Stimulated activated CD4-positive, alpha-beta T cell treated with anti-CD3 and anti-CD28 coated beads, Interleukin-12 subunit alpha, Interleukin-12 subunit beta, amount 100 ng/mL, for 4 hours (primary cell): Measurements from ENCODE around the gene SLC16A10.
"Not testable (repeated sequence)": the region's sequence is repeated elsewhere in the genome, so short reads cannot be mapped to it uniquely, and the experiment has no call there.

Experiments
- DNase-seq: peaks from one replicate; pipeline ENCODE4 v3.0.0-alpha.2; 2020

SLC16A10 gene, protein sequence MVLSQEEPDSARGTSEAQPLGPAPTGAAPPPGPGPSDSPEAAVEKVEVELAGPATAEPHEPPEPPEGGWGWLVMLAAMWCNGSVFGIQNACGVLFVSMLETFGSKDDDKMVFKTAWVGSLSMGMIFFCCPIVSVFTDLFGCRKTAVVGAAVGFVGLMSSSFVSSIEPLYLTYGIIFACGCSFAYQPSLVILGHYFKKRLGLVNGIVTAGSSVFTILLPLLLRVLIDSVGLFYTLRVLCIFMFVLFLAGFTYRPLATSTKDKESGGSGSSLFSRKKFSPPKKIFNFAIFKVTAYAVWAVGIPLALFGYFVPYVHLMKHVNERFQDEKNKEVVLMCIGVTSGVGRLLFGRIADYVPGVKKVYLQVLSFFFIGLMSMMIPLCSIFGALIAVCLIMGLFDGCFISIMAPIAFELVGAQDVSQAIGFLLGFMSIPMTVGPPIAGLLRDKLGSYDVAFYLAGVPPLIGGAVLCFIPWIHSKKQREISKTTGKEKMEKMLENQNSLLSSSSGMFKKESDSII

DNA sequence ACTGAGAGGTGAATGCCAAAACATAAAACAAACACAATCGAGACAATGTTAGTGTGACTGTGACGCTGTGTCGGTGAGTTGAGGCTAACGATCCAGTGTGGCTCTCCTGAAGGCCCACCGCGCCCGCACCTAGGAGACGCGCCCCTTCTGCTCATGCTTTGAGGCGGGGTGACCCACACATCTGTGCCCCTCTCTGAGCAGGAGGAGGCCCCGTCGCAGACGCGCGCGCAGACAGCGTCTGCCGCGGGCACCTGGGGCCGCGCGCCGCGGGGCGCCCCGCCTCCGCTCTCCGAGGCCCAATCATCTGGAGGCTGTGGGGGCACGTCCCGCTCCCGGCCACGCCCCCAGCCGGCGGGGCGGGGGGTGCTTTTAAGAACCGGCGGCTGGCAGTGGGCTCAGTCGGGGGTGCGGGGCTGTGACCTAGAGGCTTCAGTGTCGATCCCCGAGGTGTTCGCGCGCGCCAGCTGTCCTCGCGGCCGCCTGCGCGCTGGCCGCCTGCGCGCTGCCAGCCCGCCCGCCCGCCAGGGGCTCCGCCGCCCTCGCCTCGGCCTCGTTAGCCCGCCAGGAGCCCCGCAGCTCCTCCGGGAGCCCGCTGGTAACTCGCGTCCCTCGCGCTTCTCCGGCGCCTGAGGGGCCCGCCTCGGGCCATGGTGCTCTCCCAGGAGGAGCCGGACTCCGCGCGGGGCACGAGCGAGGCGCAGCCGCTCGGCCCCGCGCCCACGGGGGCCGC, at the start of gene SLC16A10:
SLC16A10 (plus strand) TSS at position 398 of the 730 bp plus-strand sequence; CDS start at position 648, 250 bp downstream.
- DNase-seq, result peak; percentile 77

DNA sequence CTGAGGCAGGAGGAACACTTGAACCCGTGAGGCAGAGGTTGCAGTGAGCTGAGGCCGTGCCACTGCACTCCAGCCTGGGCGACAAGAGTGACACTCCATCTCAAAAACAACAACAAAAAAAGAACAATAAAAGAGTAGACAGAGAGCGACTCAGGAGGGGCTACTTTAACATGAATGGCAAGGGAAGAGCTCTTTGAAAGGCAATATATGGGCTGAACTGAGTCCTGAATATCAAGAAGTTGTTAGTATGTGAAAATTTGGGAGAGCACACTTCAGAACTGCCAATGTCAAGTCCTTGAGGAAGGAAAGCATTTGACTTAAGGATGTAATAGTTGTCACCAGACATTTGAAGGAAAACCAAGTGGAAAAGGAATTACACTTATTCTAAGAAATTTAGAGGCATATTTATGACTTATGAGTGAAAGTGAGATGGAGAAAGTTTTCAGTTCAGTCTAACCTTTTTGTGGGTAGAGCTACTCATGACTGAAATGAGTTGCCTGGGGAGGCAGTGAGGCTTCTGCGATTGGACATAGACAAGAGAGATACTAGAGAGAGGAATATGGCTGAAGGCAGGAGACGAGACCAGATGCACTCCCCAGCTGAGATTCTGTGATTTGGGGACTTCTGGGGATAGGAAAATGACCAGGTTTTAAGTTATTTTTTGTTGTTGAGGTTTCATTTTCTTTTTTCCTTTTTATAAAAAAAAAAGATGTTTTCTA, 48.6 kb upstream of the SLC16A10 start:
- no peak for DNase-seq

DNA sequence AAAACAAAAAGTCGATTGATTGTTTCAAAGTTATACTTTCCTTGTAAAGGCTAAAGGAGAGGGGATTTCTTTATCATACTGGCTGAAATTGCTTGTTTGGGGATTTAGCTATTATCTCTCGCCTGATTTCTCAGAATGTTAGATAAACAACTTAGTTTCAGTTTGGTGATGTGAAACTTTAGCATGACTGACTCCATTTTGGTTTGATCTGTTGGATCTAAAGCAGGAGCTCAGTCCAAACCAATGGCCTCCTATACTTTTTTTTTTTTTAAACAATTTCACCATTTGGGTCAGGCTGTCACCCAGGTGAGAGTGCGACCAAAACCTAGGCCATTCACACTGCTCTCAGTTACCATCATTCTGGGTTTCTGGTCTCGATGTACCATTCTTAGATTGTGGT, 45.4 kb upstream of the SLC16A10 start:
- no peak for DNase-seq

DNA sequence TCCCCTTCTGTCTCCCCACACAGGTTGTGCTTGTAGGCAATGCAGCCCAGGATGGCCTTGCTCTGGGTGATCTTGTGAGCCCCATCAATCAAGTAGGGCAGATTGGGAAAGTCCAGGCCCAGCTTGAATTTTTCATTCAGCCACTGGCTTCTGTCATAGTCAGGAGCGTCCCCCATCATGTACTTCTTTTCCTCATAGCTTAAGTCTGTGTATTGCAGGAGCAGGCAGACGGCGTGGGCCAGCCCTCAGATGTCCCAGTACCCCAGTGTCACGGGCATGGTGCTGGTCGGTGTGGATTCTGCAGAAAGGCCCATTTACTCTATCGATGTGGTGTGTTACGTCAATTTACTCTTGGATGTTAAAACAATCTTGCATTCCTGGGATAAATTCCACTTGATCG, 40.1 kb upstream of the SLC16A10 start:
- no peak for DNase-seq

DNA sequence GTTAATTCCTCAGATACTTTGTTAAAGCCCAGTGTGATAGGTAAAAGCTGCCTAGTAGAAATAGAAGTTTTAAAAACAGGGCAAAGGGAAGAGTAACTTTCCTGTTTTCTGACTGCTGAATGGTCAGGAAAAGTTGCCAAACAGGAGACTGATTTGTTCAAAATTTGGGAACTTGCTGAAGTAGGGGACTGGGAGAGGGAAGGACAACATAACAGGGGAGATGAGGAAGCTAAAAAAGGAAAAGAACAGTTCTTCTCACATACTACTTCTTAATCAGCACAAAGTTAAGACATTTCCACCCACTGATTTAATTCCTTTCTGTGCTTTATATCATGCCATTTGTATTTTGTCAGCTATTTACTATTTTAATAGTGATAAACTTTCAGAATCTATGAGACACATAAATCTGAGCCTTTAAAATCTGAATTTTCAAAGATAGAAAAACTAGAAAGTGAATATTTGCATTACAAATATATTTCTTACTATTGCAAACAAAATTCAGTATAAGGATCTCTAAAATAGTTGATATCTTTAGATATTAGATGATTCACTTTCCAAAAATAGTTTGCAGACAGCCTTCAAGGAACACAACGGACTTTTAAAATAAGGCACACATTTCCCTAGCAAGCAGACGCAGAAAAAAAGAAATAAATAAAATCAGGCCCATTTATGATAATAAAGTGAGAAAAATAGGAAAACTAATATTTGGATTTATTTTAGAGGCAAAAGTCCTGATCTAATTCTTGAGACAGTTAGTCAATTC, 36.9 kb upstream of the SLC16A10 start:
- no peak for DNase-seq

DNA sequence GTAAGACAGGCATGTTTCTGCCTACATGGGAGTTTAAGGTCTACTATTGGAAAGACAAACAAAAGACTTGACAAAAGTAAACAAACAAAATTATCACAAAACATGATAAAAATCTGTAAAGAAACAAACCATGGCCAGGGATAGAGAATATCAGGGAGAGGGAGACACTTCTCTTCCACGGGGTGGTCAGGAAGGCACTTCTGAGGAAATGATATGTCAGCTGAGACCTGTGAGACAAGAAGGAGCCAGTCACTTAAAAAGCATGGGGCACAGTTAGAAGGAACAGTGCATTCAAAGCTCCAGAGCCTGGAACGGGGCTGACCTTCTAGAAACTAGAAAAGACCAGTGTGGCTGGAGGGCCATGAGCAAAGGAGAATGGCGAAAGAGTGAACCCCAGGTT, 35.1 kb upstream of the SLC16A10 start:
- no peak for DNase-seq

DNA sequence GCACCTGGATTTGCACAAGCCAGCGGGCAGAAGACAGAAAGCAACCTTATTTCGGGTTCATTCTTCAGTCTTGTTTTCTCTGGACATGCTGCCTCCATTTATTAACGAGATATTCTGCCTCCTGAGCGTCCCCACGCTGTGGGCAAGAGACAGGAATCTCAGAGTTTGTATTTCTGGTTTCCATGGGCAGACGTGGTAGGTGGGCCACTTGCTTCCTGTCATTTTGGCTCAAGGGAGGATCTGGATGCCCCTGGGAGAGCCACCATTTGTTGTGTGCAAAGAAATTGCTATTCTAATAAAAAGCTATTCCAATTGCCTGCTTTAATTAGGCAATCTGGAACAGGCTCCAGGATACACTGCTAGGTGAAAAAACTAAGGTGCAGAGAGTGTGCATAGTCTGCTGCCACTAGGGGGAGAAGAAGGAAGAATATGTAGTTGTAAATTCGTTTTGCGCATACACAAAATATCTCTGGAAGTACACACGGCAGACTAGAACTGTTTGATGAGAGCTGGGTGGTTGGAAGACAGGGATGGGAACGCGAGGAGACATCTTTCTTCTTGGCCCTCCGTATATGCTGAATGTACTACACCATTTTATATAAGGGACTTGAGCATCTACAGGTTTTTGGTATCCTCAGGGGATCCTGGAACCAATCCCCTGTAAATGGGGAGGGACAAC, 30.1 kb upstream of the SLC16A10 start:
- DNase-seq, result no peak

DNA sequence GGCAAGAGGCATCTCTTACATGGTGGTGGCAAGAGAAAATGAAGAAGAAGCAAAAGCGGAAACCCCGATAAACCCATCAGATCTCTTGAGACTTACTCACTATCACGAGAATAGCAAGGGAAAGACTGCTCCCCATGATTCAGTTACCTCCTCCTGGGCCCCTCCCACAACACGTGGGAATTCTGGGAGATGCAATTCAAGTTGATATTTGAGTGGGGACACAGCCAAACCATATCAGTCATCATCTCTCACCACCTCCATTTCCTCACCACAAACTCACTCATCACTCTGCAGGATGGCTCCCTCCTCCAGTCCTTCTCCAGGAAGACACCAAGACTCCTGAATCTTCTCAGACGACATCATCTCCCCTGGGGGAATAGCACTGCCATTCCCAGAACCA, 25.8 kb upstream of the SLC16A10 start:
- no peak for DNase-seq

DNA sequence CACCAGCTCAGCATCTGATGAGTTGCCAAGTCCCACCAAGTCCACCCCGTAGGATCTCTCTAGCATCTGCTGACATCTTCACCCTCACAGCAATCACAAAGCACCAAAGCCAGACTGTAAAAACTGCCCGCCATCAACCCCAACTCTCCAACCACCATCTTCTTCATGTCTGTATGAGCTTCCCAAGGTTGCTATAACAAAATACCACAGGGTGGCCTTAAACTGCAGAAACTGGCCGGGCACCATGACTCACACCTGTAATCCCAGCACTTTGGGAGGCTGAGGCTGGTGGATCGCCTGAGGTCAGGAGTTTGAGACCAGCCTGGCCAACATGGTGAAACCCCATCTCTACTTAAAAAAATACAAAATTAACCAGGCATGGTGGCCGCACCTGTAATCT, 25.3 kb upstream of the SLC16A10 start:
- DNase-seq, result not testable (repeated sequence)

DNA sequence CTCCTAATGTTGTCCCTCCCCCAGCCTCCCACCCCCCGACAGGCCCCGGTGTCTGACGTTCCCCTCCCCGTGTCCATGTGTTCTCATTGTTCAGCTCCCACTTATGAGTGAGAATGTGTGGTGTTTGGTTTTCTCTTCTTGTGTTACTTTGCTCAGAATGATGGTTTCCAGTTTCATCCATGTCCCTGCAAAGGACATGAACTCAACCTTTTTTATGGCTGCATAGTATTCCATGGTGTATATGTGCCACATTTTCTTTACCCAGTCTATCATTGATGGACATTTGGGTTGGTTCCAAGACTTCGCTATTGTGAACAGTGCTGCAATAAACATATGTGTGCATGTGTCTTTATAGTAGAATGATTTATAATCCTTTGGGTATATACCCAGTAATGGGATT, 24.4 kb upstream of the SLC16A10 start:
- not testable (repeated sequence) for DNase-seq

DNA sequence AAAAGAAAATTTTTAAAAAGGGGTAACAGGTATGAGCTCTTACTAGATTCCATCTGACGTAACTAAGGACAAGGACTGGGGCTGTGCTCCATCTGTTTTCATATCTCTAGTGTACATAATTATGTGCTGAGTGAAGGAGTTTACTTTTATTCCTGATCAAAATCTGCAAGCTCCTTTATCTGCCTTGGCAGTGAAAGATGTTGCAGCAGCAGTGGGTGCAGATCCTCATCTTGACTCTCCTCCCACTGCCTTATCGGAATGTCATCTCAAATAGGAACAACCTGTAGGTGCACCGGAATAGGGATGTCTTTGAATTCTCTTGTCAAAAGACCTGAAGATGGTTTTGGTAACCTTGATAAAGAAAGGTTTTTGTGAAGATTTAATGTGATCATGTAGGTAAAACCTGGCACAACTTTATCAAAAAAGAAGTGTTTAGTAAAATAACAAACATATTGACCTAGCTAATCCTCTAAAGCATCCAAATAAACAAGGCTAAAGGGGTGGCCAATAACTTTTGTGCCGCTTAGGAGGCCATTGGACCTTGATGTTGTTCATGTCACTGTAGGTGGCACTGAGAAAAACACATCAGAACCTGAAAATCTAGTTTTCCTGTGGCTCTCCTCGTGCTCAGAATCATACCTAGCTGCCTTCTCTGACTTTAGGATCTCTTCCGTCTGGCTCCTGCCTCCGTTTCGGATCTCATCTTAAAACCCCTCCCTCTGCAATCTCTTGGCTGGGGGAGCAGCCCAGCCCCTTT, 19.0 kb upstream of the SLC16A10 start:
- no peak for DNase-seq

DNA sequence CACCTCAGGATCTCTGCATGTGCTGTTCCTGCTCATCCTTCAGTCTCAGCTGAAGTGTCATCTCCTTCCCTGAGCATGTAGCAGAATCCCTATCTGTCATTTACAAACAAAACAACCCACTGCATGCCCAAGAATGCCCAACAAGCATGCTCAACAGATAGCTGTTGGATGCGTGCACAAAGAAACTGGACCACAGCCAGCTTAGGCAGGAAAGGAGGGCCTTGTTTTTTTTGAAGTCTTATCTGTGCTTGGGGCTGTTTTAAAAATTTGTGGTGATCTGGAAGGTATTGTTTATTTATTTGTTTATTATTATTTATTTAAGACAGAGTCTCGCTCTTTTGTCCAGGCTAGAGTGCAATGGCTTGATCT, 18.5 kb upstream of the SLC16A10 start:
- DNase-seq, result no peak

DNA sequence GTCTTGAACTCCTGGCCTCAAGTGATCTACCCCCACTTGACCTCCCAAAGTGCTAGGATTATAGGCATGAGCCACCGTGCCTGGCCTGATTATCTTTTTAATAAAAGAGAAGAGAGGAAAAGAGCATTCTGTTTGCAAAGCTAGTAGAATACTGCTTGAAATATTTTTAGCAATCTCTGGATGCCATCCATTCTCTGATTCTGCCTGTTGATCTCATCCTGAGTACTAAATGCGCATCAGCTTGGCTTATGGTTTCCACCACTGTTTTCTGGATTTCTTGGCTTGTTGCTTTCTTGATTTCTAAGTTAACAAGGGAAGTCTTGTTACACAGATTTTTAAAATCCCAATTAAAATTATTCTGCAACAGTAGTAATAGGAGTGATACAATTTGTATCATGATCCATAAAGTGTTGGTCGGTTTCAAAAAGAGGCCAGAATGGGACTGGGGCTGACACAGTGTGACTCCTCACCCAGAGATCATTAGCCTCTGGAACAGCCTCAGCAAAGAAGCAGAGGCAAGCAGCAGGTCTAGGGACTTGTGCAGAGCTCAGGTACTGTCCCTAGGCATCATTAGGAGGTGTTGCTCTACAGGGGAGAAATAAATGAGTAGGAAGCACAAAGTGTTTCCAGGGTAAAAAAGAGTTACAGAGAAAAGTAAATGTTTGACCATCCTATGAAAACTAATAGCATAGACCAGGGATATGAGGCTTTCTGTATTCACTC, 17.8 kb upstream of the SLC16A10 start:
- DNase-seq, result no peak

DNA sequence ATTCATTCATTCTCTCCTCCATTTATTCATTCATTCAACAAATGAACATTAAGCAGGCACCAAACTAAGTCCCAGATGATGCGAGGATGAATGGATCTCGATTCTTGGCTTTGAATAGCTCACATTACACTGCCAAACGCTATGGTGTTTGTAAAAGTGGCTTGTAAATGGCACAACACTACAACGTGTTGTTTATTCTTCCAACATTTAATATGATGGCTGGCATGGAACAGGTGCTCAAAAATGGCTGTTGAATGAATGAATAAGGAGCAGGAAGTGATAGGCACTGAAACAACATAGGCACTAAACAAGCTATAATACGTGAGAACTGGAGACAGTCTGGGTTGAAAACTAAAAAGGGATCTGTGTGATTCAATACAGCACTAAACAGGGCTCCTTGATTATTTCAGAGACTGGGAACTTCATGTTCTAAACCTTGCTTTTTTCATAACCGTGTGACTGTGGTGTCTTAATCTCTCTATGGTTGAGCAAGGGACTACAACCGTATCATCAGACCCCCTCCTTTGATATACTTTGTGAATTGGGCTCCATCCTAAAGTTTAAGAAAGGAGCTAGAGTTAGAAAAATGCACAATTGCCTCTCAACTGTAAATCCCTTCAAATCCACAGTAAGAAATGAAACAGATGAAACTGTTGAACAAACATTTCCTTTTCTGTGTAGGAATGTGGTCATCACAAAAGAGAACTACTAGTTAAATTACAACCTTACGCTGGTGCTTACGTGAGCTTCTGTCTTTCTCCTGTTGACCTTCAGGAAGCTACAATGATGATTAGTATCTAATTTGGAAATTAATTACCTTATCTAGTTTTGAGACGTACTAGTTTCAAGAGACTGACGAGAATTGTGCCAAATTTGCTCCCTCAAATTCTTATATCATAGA, 16.9 kb upstream of the SLC16A10 start:
- DNase-seq, result no peak

DNA sequence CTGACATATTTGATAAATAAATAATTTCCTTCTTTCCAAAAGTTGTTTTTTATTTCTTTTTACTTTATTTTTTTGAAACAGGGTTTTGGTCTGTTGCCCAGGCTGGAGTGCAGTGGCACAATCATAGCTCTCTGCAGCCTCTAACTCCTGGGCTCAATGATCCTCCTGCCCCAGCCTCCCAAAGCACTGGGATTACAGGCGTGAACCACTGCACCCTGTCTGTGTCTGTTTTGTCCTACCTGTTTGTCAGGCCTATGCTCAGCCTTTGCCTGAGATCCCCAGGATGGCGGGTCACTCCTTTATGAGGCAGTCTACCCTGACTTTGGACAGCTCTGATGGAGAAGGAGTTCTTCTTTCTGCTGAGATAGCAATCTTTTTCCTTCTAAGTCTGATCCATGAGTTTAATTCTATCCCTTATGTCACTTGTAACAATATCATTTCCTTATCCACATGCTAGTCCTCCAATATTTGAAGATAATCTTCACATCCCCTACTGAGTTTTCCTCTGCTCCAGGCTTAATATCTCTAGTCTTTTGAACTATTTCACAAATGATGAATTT, 14.4 kb upstream of the SLC16A10 start:
- DNase-seq, result no peak

DNA sequence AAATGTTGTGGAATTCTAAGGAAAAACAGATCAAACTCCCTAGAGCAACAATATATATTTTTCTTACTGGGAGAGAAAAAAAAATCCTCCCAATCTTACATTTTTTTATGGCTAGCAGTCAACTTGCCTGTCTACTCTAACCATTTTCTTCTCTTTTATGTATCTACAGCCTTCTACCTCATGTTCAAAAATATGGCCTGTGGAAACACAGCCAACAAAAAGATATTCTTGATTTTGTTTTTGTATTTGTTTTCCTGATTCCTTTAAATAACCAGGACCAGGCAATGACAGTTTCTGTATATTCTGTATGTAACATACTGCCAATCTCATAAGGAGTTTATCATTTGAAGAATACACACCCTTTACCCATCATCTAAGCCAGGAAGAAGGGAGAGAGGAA, 13.0 kb upstream of the SLC16A10 start:
- no peak for DNase-seq

DNA sequence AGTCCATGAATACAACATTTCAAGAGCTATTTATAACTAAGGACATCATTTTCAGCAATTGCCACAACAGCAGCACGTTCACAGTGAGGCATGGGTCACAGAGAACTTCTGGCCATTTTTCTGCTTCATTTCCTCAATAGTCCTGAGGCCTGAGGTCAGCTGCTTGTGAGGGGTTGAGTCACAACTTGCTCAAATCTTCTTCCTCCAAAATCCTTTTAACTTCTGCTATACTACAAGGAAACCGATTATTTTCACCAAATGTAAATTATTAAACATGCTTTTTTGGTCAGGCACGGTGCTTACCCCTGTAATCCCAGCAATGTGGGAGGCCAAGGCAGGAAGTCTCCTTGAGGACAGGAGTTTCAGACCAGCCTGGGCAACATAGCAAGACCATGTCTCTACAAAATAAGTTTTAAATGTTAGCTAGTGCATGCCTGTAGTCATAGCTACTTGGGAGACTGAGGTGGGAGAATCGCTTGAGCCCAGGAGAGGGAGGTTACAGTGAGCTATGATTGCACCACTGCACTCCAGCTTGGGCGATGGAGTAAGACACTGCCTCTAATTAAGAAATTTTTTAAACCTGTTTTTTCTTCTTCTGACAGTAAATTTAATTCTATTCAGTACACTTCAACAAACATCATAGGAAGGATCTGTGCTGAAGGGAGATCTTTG, 11.1 kb upstream of the SLC16A10 start:
- no peak for DNase-seq

DNA sequence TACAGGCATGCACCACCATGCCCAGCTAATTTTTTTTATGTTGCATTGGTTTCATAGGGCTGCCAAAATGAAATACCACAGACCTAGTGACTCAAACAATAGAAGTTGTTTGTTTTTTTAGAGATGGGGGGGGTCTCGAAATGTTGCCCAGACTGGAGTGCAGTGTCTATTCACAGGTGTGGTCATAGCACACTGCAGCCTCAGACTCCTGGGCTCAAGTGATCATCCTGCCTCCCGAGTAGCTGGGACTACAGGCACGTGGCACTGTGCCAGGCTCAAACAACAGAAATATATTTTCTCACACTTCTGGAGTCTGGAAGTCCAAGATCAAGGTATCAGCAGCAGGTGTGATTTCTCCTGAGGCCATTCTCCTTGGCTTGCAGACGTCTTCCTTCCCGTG, 6.6 kb upstream of the SLC16A10 start:
- DNase-seq, result no peak

DNA sequence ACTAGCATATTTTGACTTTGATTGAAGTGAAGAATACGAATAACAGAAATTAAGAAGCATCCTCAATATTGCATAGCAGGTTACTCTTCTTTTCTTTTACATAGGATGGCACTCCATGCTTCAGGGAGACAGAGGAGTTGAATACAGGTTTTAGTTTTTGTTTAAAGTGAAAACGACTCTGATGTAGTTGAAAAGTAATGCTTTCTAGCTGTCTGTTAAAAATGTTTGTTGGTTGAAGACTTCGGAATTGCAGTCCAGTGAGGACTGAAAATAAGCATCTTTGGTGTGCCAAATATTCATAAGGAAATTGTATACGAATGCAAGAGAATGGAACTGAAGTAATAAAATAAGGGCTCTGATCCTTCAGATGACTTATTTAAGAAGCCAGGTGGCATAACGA, 618 bp upstream of the SLC16A10 start:
- no peak for DNase-seq
